Measurements from ENCODE around the gene PGPEP1. TPM values are rescaled to one million over a fixed set of nuclear protein-coding genes. Genes with fewer than 3 reads are reported as not detected.
"Not testable (repeated sequence)": the region's sequence is repeated elsewhere in the genome, so short reads cannot be mapped to it uniquely, and the experiment has no call there.

The PGPEP1 gene
- total RNA-seq, 1 donor from 2014 or later, result 27.5 TPM

DNA sequence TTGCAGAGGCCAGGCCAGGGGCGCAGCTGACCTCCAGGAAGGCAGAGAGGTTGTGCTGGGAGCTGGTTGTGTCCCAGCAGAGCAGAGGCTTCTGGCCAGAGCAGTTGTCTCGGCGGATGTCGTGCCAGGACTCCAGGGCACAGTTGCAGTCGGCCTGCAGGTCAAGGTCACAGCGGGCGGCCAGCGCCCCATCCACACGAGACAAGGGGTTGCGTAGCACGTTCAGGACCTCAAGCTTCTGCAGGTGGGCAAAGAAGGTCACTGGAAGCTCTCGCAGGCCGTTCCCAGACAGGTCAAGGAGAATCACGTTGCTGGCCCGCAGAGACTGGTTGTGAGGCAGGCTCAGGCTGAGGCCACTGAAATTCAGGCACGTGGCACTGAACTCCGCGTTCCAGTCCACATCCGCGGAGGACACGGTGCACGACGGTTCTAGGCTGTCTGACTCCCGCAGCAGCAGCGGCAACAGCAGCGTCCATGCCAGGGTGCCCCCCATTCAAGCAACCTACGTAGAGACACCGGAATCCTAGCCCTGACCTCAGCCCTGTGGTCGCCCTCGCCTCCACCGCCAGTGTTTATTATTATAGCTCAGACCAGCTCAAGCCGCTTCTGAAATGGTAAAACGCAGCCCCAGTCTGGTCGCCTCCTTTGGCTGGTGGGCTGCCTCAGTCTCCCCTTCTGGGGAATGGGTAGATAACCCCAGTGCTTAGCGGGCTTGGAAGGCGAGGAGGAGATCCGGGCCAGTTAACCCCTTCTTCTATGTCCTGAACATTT lies 56.3 kb downstream of the PGPEP1 start:
- Histone ChIP-seq H3K27me3 (no peaks in the 10 kb centered on the region), H3K4me3 (peak overlapping the region in 1 of 2 donors; percentile 9), H3K4me1 (peaks cover 6% of the 10 kb centered on the region), H3K36me3 (no peaks in the 10 kb centered on the region), H3K9me3 (no peaks in the 10 kb centered on the region), H3K27ac (no peak overlapping the region)
- no peak for DNase-seq (ENCODE audit: extremely low spot score in 2 of 2)
- TF ChIP-seq, protein P1, sequence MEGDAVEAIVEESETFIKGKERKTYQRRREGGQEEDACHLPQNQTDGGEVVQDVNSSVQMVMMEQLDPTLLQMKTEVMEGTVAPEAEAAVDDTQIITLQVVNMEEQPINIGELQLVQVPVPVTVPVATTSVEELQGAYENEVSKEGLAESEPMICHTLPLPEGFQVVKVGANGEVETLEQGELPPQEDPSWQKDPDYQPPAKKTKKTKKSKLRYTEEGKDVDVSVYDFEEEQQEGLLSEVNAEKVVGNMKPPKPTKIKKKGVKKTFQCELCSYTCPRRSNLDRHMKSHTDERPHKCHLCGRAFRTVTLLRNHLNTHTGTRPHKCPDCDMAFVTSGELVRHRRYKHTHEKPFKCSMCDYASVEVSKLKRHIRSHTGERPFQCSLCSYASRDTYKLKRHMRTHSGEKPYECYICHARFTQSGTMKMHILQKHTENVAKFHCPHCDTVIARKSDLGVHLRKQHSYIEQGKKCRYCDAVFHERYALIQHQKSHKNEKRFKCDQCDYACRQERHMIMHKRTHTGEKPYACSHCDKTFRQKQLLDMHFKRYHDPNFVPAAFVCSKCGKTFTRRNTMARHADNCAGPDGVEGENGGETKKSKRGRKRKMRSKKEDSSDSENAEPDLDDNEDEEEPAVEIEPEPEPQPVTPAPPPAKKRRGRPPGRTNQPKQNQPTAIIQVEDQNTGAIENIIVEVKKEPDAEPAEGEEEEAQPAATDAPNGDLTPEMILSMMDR (IDR thresholded peaks at IDR 0.05), result no peak
- TF ChIP-seq POLR2A (IDR thresholded peaks at IDR 0.05) (no peak), POLR2AphosphoS5 (IDR thresholded peaks at IDR 0.05; ENCODE audit: insufficient read depth in 1 of 2, low read depth in 1 of 2) (no peak)
- intact Hi-C loops (cut with DNase I), result no loop called here

DNA sequence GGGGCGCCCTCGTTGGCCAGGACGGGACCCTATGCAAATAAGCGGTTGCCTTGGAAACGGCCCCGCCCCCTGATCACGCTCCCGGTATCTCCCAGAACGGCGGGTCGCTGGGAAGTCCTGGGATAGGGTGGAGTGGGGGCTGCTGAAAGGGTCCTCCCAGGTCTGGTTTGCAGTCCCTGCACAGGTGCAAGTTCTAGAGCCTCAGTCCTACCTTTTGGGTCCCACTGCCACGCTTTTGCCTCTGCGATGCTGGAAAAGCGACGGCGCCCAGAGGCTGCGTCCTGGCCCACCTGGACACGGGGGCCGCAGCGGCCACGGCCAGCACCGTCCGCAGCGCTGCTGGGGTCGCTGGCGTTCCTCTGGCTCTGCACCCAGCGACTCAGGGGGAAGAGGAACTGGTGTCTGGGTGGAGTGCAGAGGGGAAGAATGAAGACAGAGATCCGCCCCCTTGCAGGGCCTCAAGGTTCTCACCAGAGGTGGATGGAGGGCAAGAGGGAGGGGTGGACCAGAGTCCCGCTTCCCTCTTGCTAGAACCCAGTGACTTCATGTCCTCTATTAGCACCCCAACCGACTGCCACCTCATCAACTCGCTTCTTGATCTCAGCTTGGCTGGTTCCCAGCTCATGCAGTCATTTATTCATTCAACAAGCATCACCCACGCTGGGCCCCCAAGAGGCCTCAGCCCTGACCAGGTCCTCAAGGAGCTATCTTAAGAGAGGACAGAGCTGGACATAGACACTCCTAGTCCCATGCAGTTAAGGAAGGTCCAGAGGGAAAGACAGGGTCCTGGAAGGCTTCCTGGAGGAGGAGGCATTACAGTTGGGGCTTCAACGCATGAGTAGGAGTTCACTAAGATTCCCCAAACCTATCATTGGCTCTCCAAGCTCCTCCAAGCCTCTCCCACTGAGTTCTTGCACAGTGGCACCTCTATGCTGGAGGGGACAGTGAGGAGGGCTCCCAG lies 57.1 kb downstream of the PGPEP1 start, which contains the start of gene LRRC25:
Gene LRRC25, minus strand, starts transcription at position 381 of the 961 bp plus-strand sequence. CDS start 659 bp downstream, outside the sequence.
- DNase-seq (ENCODE audit: extremely low spot score in 2 of 2), result no peak
- intact Hi-C loops (cut with DNase I), result no loop called here
- H3K27ac ChIP-seq, result no peak within 1 kb of the TSS
- peaks cover 6% of the 10 kb centered on the region for H3K4me1 ChIP-seq
- no peaks in the 10 kb centered on the region for H3K9me3 ChIP-seq
- H3K4me3 ChIP-seq, result peak within 1 kb of the TSS in 1 of 2 donors; percentile 9
- H3K36me3 ChIP-seq, result no peaks in the 10 kb centered on the region
- H3K27me3 ChIP-seq, result no peaks in the 10 kb centered on the region
- TF ChIP-seq, protein P1 (IDR thresholded peaks at IDR 0.05), result no peak
- TF ChIP-seq POLR2AphosphoS5 (IDR thresholded peaks at IDR 0.05; ENCODE audit: insufficient read depth in 1 of 2, low read depth in 1 of 2), result no peak
- no peak for TF ChIP-seq POLR2A (IDR thresholded peaks at IDR 0.05)

DNA sequence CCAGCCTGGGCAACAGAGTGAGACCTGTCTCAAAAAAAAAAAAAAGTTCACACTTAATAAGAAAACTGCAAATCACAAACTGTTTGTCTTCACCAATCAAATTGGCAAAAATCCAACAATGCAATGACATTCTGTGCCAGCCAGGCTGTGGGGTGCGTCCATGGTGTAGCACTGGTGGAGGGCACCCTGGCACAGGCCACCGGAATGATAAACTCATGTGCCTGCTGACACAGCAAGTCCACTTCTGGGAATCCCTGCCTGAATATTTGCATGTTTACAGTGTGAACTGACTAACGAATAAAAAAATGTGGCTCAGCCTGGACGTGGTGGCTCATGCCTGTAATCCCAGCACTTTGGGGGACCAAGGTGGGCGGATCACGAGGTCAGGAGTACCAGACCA lies 58.6 kb downstream of the PGPEP1 start:
- no peak for DNase-seq (ENCODE audit: extremely low spot score in 2 of 2)
- Histone ChIP-seq H3K9me3 (no peaks in the 10 kb centered on the region), H3K4me3 (no peak overlapping the region), H3K27ac (no peak overlapping the region), H3K36me3 (no peaks in the 10 kb centered on the region), H3K4me1 (peaks cover 6% of the 10 kb centered on the region), H3K27me3 (no peaks in the 10 kb centered on the region)
- intact Hi-C loops (cut with DNase I), result no loop called here
- TF ChIP-seq POLR2A (IDR thresholded peaks at IDR 0.05), result no peak
- TF ChIP-seq, protein P1 (IDR thresholded peaks at IDR 0.05), result no peak

DNA sequence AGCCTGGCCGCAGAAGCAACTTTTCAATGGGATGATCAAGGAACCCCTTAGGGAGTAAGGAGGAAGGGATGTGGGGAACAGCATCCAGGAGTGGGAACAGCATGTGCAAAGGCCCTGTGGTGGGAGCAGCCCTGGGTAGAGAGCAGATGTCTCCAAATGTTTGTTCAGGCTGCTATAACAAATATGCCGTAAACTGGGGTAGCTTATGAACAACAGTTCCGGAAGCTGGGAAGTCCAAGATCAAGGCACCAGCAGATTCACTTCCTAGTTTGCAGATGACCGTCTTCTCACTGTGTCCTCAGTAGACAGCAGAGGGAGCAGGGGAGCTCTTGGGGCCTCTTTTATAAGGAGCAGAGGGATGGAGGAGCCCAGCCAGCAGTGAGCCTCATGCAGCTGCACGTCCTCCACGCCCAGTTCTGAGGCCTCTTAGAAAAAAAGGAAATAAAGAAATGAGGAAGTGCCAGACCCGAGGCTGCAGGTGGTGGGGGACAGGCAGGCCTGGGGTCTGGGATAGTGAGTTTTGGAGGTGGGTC lies 61.2 kb downstream of the PGPEP1 start:
- peak overlapping the region; percentile 56 for H3K27ac ChIP-seq
- H3K4me3 ChIP-seq, result no peak overlapping the region
- no peak for DNase-seq (ENCODE audit: extremely low spot score in 2 of 2)
- no peaks in the 10 kb centered on the region for H3K27me3 ChIP-seq
- H3K9me3 ChIP-seq, result no peaks in the 10 kb centered on the region
- H3K36me3 ChIP-seq, result no peaks in the 10 kb centered on the region
- no peak for TF ChIP-seq POLR2A (IDR thresholded peaks at IDR 0.05)
- TF ChIP-seq, protein P1 (IDR thresholded peaks at IDR 0.05), result no peak
- no peak for TF ChIP-seq POLR2AphosphoS5 (IDR thresholded peaks at IDR 0.05; ENCODE audit: insufficient read depth in 1 of 2, low read depth in 1 of 2)
- intact Hi-C loops (cut with DNase I), result no loop called here
- H3K4me1 ChIP-seq, result peaks cover 6% of the 10 kb centered on the region

DNA sequence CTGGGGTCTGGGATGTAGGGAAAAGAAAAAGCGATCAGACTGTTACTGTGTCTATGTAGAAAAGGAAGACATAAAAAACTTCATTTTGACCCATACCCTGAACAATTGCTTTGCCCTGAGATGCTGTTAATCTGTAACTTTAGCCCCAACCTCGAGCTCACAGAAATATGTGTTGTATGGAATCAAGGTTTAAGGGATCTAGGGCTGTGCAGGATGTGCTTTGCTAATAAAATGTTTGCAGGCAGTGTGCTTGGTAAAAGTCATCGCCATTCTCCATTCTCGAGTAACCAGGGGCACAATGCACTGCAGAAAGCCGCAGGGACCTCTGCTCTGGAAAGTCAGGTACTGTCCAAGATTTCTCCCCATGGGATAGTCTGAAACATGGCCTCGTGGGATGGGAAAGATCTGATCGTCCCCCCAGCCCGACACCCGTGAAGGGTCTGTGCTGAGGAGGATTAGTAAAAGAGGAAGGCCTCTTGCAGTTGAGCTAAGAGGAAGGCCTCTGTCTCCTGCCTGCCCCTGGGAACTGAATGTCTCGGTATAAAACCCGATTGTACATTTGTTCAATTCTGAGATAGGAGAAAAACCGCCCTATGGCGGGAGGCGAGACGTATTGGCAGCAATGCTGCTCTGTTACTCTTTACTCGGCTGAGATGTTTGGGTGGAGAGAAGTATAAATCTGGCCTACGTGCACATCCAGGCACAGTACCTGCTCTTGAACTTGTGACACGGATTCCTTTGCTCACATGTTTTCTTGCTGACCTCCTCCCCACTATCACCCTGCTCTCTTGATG lies 62.3 kb downstream of the PGPEP1 start:
- DNase-seq (ENCODE audit: extremely low spot score in 2 of 2); H3K9me3 ChIP-seq; H3K4me1 ChIP-seq; intact Hi-C loops (cut with DNase I); H3K4me3 ChIP-seq; H3K27me3 ChIP-seq; H3K36me3 ChIP-seq: not testable (repeated sequence)
- H3K27ac ChIP-seq, result peak overlapping the region; percentile 56

DNA sequence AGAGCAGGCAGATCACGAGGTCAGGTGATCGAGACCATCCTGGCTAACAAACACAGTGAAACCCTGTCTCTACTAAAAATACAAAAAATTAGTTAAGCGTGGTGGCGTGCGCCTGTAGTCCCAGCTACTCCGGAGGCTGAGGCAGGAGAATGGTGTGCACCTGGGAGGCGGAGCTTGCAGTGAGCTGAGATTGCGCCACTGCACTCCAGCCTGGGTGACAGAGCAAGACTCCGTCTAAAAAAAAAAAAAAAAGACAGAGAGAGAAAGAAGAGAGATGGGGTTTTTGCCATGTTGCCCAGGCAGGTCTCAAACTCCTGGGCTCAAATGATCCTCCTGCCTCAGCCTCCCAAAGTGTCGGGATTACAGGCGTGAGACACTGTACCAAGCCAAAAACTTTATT lies 65.4 kb downstream of the PGPEP1 start:
- H3K36me3 ChIP-seq; H3K4me1 ChIP-seq; DNase-seq (ENCODE audit: extremely low spot score in 2 of 2); H3K27ac ChIP-seq; H3K9me3 ChIP-seq; H3K4me3 ChIP-seq; H3K27me3 ChIP-seq; intact Hi-C loops (cut with DNase I): not testable (repeated sequence)

All from vagina (tissue), 2 donors.